ENCODE measurements around the gene C1QTNF8.

The C1QTNF8 gene

DNA sequence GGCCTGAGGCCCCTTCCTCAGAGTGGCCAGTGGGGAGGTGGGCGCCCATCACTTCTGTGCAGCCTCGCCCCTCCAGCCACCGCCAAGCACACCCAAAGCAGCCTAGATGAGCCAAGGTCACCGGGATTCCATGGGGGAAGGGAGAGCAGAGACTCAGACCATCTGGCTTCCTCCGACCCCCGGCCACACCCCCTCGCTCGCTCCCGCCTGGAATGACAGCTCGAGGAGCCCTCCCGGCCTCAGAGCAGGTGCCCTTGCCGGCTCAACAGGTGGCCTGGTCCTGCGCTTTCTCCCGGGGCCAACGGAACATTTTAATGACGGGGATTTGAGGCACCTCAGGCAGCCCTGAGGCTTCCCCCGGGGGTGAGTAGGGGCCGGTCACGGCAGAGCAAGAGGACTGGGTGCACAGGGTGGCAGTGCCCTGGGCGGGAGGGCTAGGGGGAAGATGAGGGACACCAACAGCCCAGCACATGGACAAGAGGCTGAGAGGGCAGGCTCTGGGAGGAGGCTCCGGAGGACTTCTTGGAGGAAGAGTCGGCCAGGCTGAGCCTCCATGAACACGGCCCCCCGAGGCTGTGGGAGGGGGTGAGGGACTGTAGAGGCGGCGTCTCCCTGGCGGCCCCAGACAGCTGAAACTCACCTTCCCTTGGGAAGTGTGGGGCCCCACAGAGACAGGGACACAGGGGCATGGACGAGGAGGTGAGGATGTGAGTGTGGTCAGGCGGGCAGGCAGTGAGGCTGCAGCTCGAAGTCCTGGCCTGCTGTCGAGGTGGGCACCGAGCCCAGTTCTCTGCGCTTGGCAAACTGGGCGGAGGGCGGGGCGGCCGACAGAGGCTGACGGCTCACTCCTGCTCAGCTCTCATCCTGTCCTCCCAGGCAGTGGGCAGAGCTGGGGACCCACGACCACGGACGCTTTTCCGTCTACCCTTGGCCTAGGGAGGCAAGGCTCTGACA lies 12.5 kb upstream of the C1QTNF8 start:
- Histone ChIP-seq H3K36me3 (replicated peaks; ENCODE audit: low read depth, low read length) (no peaks in the 10 kb centered on the region), H2AFZ (ENCODE audit: low read depth, low read length) (no peak overlapping the region), H3K9ac (ENCODE audit: low read length) (no peak overlapping the region), H3K4me3 (ENCODE audit: low read length) (no peak overlapping the region), H3K9me3 (ENCODE audit: insufficient read depth, low read length) (no peaks in the 10 kb centered on the region), H3K27ac (ENCODE audit: low read length) (no peak overlapping the region), H3K4me1 (ENCODE audit: low read length) (peaks cover 7% of the 10 kb centered on the region; the same call in 1 of the 2 replicates), H3K27me3 (ENCODE audit: low read depth, low read length) (peaks cover 11% of the 10 kb centered on the region; the same call in 1 of the 2 replicates), H3K4me2 (ENCODE audit: low read length) (no peak overlapping the region), H4K20me1 (ENCODE audit: insufficient read depth, low read length) (no peaks in the 10 kb centered on the region), H3K79me2 (ENCODE audit: low read length) (no peaks in the 10 kb centered on the region)
- TF ChIP-seq, protein P1, sequence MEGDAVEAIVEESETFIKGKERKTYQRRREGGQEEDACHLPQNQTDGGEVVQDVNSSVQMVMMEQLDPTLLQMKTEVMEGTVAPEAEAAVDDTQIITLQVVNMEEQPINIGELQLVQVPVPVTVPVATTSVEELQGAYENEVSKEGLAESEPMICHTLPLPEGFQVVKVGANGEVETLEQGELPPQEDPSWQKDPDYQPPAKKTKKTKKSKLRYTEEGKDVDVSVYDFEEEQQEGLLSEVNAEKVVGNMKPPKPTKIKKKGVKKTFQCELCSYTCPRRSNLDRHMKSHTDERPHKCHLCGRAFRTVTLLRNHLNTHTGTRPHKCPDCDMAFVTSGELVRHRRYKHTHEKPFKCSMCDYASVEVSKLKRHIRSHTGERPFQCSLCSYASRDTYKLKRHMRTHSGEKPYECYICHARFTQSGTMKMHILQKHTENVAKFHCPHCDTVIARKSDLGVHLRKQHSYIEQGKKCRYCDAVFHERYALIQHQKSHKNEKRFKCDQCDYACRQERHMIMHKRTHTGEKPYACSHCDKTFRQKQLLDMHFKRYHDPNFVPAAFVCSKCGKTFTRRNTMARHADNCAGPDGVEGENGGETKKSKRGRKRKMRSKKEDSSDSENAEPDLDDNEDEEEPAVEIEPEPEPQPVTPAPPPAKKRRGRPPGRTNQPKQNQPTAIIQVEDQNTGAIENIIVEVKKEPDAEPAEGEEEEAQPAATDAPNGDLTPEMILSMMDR (IDR thresholded peaks at IDR 0.05; ENCODE audit: low read depth, low read length) = no peak
- TF ChIP-seq EZH2phosphoT487 (IDR thresholded peaks at IDR 0.05; ENCODE audit: low read depth) = no peak

DNA sequence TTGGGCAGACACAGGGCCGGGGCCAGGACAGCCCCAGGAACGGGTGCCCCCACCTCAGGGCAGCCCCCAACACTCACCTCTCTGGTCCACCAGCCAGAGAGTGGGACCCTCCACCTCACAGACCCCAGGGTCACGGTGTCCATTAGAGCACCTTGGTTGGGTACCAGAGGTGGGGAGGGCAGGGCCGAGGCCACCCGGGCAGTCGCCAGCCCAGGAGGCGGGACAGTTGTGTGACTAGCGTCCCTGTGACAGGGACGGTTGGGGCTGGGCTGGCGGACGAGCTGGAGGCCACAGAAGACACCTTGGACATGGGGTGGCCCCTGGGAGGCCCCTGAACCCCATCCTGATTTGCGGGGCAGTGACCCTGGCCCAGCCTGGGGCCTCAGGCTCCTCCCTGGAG lies 11.7 kb upstream of the C1QTNF8 start:
- Histone ChIP-seq H3K9me3 (ENCODE audit: insufficient read depth, low read length) (no peaks in the 10 kb centered on the region), H3K79me2 (ENCODE audit: low read length) (no peaks in the 10 kb centered on the region), H4K20me1 (ENCODE audit: insufficient read depth, low read length) (no peaks in the 10 kb centered on the region), H3K4me3 (ENCODE audit: low read length) (no peak overlapping the region), H3K27me3 (ENCODE audit: low read depth, low read length) (peaks cover 11% of the 10 kb centered on the region; the same call in 1 of the 2 replicates), H3K4me2 (ENCODE audit: low read length) (no peak overlapping the region), H2AFZ (ENCODE audit: low read depth, low read length) (no peak overlapping the region), H3K9ac (ENCODE audit: low read length) (no peak overlapping the region), H3K36me3 (replicated peaks; ENCODE audit: low read depth, low read length) (no peaks in the 10 kb centered on the region), H3K4me1 (ENCODE audit: low read length) (peaks cover 7% of the 10 kb centered on the region; the same call in 1 of the 2 replicates), H3K27ac (ENCODE audit: low read length) (no peak overlapping the region)
- TF ChIP-seq, protein P1 (IDR thresholded peaks at IDR 0.05; ENCODE audit: low read depth, low read length) = no peak
- TF ChIP-seq EZH2phosphoT487 (IDR thresholded peaks at IDR 0.05; ENCODE audit: low read depth) = no peak

DNA sequence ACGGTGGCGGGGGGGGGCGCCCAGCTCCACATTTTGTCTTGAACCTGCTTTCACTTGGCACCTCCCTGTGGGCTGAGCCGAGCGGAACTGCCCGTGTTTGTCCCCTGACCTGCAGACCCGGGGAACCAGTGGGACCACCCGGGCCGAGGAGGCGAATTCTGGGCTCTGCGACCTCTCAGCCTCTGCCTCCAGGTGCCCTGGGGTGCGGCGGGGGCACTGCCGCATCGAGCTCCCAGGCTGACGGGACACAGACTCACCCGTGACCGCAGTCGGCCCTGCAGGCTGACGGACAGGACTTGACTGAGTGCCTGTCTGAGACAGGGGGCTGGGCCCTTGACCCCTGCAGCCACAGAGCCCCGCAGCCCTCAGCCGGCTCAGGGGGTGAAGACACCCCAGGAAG lies 11.1 kb upstream of the C1QTNF8 start:
- no peaks in the 10 kb centered on the region for H3K9me3 ChIP-seq (ENCODE audit: insufficient read depth, low read length)
- no peak overlapping the region for H3K4me2 ChIP-seq (ENCODE audit: low read length)
- H3K27me3 ChIP-seq (ENCODE audit: low read depth, low read length) = peaks cover 11% of the 10 kb centered on the region; the same call in 1 of the 2 replicates
- TF ChIP-seq, protein P1 (IDR thresholded peaks at IDR 0.05; ENCODE audit: low read depth, low read length) = no peak
- TF ChIP-seq EZH2phosphoT487 (IDR thresholded peaks at IDR 0.05; ENCODE audit: low read depth) = no peak
- no peak overlapping the region for H3K27ac ChIP-seq (ENCODE audit: low read length)
- no peaks in the 10 kb centered on the region for H3K36me3 ChIP-seq (replicated peaks; ENCODE audit: low read depth, low read length)
- H3K79me2 ChIP-seq (ENCODE audit: low read length) = no peaks in the 10 kb centered on the region
- H3K9ac ChIP-seq (ENCODE audit: low read length) = no peak overlapping the region
- no peak overlapping the region for H3K4me3 ChIP-seq (ENCODE audit: low read length)
- H4K20me1 ChIP-seq (ENCODE audit: insufficient read depth, low read length) = no peaks in the 10 kb centered on the region
- H2AFZ ChIP-seq (ENCODE audit: low read depth, low read length) = no peak overlapping the region
- peaks cover 7% of the 10 kb centered on the region; the same call in 1 of the 2 replicates for H3K4me1 ChIP-seq (ENCODE audit: low read length)

DNA sequence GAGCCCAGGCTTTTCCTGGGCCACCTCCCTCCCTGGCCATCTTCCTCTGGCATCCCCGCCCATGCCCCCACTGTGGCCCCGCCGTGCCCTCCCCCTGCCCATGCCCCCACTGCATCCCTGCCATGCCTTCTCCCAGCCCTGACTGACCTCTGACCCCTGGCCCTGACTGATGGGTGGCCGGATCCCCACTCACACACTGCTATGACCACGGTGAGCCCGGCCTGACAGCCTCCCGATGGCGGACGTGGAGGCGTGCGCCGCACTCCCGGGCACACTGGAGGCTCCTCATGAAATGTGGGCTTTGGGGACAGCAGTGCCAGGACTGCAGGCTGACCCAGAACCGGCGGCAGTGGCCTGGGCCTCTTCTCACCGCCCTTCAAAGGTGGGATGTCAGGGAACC lies 10.6 kb upstream of the C1QTNF8 start:
- Histone ChIP-seq H3K27me3 (ENCODE audit: low read depth, low read length) (peaks cover 11% of the 10 kb centered on the region; the same call in 1 of the 2 replicates), H3K27ac (ENCODE audit: low read length) (no peak overlapping the region), H3K9me3 (ENCODE audit: insufficient read depth, low read length) (no peaks in the 10 kb centered on the region), H2AFZ (ENCODE audit: low read depth, low read length) (no peak overlapping the region), H3K36me3 (replicated peaks; ENCODE audit: low read depth, low read length) (no peaks in the 10 kb centered on the region), H3K4me1 (ENCODE audit: low read length) (peaks cover 7% of the 10 kb centered on the region; the same call in 1 of the 2 replicates), H4K20me1 (ENCODE audit: insufficient read depth, low read length) (no peaks in the 10 kb centered on the region), H3K4me3 (ENCODE audit: low read length) (no peak overlapping the region), H3K4me2 (ENCODE audit: low read length) (no peak overlapping the region), H3K79me2 (ENCODE audit: low read length) (no peaks in the 10 kb centered on the region), H3K9ac (ENCODE audit: low read length) (no peak overlapping the region)
- TF ChIP-seq, protein P1 (IDR thresholded peaks at IDR 0.05; ENCODE audit: low read depth, low read length) = no peak
- no peak for TF ChIP-seq EZH2phosphoT487 (IDR thresholded peaks at IDR 0.05; ENCODE audit: low read depth)

All from OCI-LY3 (cell line).